GM23248 (cell line): Measurements from ENCODE around the gene PDXDC1.
"Not testable (repeated sequence)": the region's sequence is repeated elsewhere in the genome, so short reads cannot be mapped to it uniquely, and the experiment has no call there.

Experiments used
- EZH2 ChIP-seq: fragments of 200-600 bp; sonication (generic); IDR thresholded peaks from 2 replicates; pipeline ENCODE4 v1.6.1; 2018; ENCODE audit warnings: antibody characterized with exemption, mild to moderate bottlenecking; ENCODE audit not compliant: insufficient read depth, poor library complexity, severe bottlenecking
- EZH2phosphoT487 ChIP-seq: fragments of 200-600 bp; sonication (generic); IDR thresholded peaks from 2 replicates; pipeline ENCODE4 v1.6.1; 2018; ENCODE audit warnings: antibody characterized with exemption, moderate library complexity, mild to moderate bottlenecking, low read depth; ENCODE audit not compliant: insufficient read depth

DNA sequence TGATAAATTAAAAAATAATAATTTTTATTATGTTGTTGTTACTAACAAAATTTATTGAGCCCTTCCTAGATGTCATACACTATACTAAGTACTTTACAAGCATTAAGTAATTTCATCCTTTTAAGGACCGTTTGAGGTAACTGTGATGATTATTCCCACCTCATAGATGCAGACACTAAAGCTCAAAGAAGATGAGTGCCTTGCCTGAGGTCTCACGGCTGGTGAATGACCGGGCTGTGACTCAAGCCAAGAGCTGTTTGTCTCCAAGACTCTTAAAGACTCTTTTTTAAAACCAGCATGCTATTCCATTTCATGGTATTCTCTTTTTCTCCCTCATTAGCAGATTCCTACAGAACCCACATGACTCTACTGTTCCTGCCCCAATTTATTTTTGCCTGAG, 193.5 kb downstream of the PDXDC1 start:
- not testable (repeated sequence) for TF ChIP-seq EZH2phosphoT487, EZH2
